Left ventricle myocardium superior (tissue), 1 donor: ENCODE measurements around the gene NFE2L3. TPM values are rescaled to one million over a fixed set of nuclear protein-coding genes. Genes with fewer than 3 reads are reported as not detected.
A peak's percentile ranks its signal among the peaks of the same experiment; 100 is the strongest.
"Not testable (repeated sequence)": the region's sequence is repeated elsewhere in the genome, so short reads cannot be mapped to it uniquely, and the experiment has no call there.

Experiments used
- ATAC-seq: fragments of 200-7000 bp; cut with Tn5 transposase; one replicate; pipeline ENCODE4 v1.9.1; 2020; ENCODE audit warnings: mild to moderate bottlenecking, moderate library complexity
- DNase-seq: peaks from one replicate; pipeline ENCODE4 v3.0.0-alpha.2; 2020
- intact Hi-C: fragments of 100-400 bp; cut with micrococcal nuclease; formaldehyde crosslinking; loops from one replicate; pipeline ENCODE4 v1.11.0; 2022
- total RNA-seq: library from RNA; stranded (reverse); fragmentation: NEBNext Ultra II Directional; extraction: Animal tissue kit (Norgen Biotek cat#: 25700); gene quantifications from one replicate; pipeline ENCODE4 v1.2.1, GENCODE V29; 2021
- donor health status: DM: no; HTN: yes; CAD: no; lungs with severe emphysema.

NFE2L3 gene
- total RNA-seq, 1 donor from 2014 or later: 0.94 TPM

- no peak for ATAC-seq
- intact Hi-C loops: no loop called here
- DNase-seq: no peak
Measured at GRCh38 chr7:26193432-26194207, 41.6 kb downstream of the NFE2L3 start.

GRCh38 chr7:26194764-26195163, 42.8 kb downstream of the NFE2L3 start:
- DNase-seq, intact Hi-C loops, ATAC-seq: not testable (repeated sequence)

GRCh38 chr7:26195182-26195581, 43.2 kb downstream of the NFE2L3 start:
- no peak for ATAC-seq
- intact Hi-C loops: no loop called here
- no peak for DNase-seq

GRCh38 chr7:26195867-26196657, 44.1 kb downstream of the NFE2L3 start:
- DNase-seq: no peak
- intact Hi-C loops: no loop called here
- no peak for ATAC-seq

- DNase-seq (no peak), ATAC-seq (no peak)
- intact Hi-C loops: no loop called here
Measured at GRCh38 chr7:26197153-26198115, 45.4 kb downstream of the NFE2L3 start.

- intact Hi-C loops: no loop called here
- DNase-seq: no peak
- ATAC-seq: no peak
Measured at GRCh38 chr7:26198133-26198780, 46.3 kb downstream of the NFE2L3 start.

- no peak for DNase-seq
- ATAC-seq: no peak
- intact Hi-C loops: no loop called here
Measured at GRCh38 chr7:26198781-26199169, 46.8 kb downstream of the NFE2L3 start.

GRCh38 chr7:26199301-26200037, 47.5 kb downstream of the NFE2L3 start:
- ATAC-seq (peak; percentile 34), DNase-seq (peak; percentile 73)
- intact Hi-C loops: no loop called here

GRCh38 chr7:26200038-26200443, 48.0 kb downstream of the NFE2L3 start:
- intact Hi-C loops: no loop called here
- ATAC-seq (peak; percentile 34), DNase-seq (peak; percentile 79)

GRCh38 chr7:26200444-26201246, 48.6 kb downstream of the NFE2L3 start, which contains the start of gene HNRNPA2B1:
Gene HNRNPA2B1 (minus strand): TSS chr7:26200746. CDS start chr7:26200577, 169 bp downstream.
- ATAC-seq: peak; percentile 82
- intact Hi-C loops: no loop called here

GRCh38 chr7:26201247-26202018, 49.4 kb downstream of the NFE2L3 start, which contains the start of gene CBX3:
Gene CBX3 (plus strand): TSS chr7:26201745. CDS start chr7:26202999, 1,254 bp downstream.
- peak; percentile 78 for ATAC-seq
- DNase-seq: peak; percentile 93
- intact Hi-C loops: no loop called here

More at GRCh38 chr7:26200444-26201246, 48.6 kb downstream of the NFE2L3 start, which contains the start of gene HNRNPA2B1:
- DNase-seq: peak; percentile 96

- intact Hi-C loops: no loop called here
- ATAC-seq (peak; percentile 21), DNase-seq (peak; percentile 71)
Measured at GRCh38 chr7:26202019-26202990, 50.3 kb downstream of the NFE2L3 start.

GRCh38 chr7:26203016-26203415, 51.0 kb downstream of the NFE2L3 start:
- no peak for DNase-seq
- no peak for ATAC-seq
- intact Hi-C loops: no loop called here

GRCh38 chr7:26208040-26208439, 56.0 kb downstream of the NFE2L3 start:
- no peak for DNase-seq
- intact Hi-C loops: no loop called here
- no peak for ATAC-seq
